Measurements from ENCODE around the gene FADS1.
A peak's percentile ranks its signal among the peaks of the same experiment; 100 is the strongest.

FADS1 gene

DNA sequence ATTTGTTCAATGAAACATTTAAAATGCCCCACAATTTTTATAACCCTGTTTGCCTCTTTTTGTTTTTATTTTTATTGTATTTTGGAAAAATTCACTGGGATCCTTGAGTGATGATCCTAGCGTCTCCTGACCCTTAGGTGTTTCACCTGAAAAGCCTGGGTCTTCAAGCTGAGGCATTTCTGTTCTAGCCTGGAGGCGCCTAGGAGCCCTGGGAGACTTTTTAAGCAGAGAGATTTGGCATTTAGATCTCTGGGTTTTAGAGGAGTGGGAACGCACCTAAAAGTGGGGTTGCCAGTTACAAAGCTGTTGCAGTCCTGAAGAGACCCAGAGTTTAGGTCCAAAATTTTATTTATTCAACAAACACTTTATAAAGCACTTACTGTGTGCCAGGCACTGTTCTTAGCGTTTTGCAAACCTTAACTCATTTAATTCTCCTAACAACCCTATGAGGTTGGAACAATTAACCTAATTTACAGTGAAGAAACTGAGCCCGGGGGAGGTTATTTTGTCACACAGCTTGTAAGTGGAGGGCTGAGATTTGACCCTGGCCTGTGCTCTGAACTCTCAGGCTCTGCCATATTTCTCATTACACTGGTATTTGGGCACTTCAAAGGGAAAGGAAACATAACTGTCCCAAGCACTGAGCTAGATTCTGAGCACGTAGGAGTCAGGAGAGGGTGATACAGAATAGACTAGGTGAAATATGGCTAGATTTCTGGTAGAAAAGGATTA, 834 bp upstream of the FADS1 start:
- no peak for DNase-seq

GRCh38 chr11:61815790-61816735, 740 bp downstream of the FADS1 start:
- DNase-seq = peak; percentile 76 to 79

- DNase-seq = peak; percentile 75 to 79
These were observed 1.6 kb downstream of the FADS1 start for GRCh38 chr11:61814958-61815789.

DNA sequence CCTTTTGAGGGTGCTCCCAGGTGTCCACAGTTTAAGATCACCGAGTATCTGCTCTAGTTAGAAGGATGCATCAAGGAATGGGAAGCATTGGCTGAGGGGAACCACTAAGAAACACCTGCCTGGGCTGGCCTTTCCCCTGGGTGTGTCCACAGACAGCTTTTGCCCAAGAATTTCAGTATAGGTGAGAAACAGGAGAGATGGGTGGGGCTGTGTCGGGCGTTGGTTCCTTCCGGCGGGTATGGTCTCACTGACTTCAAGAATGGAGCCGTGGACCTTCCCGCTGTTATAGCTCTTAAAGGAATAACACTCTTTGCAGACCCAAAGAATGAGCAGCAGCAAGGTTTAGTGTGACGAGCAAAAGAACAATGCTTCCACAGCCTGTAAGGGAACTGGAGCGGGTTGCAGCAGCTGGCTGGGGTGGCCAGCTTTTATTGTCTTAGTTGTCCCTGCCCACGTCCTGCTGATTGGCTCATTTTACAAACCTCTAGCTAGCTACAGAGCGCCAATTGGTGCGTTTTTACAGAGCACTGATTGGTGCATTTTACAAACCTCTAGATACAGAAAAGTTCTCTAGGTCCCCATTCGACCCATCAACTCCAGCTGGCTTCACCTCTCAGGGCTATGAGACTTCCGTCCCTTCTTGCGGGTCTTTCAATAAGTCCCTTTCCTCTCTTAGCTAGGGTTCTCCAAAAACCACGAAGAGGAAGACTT, 2.4 kb downstream of the FADS1 start:
- peak in 1 of 2 experiments; percentile 45 for DNase-seq

DNA sequence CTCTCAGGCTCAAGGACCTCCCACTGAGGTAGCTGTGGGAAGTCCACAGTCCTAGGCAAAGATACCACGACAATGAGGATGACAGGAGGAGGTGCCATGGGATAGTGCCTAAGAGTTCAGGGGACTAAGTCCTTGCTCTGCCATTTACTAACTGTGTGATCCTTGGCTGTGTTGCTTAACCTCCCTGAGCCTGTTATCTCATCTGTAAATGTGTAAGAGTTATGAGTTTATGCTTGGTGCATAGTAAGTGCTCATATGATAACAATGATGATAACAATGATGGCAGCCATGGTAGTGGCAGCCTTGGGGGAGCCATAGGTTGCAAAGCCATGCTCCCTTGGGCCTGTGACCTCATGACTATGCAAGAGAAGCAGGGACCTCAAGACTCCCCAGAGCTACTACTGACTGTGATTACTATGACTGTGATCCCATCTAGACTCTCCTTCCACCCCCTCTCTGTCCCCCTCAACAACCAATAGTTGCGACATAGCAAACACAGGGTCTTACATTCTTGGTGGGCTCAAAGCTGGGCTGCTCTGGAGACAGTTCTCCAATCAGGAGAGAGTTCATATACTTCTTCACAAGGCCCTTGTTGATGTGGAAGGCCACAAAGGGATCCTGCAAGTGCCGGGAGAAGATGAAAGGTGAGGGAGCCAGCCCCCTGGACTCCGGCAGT, 3.9 kb downstream of the FADS1 start:
- no peak for DNase-seq

- no peak for DNase-seq
These were observed 5.0 kb downstream of the FADS1 start for GRCh38 chr11:61811831-61812230.

GRCh38 chr11:61810671-61811175, 6.1 kb downstream of the FADS1 start:
- DNase-seq = no peak

- DNase-seq = no peak
These were observed 10.0 kb downstream of the FADS1 start for GRCh38 chr11:61806785-61807184.

DNA sequence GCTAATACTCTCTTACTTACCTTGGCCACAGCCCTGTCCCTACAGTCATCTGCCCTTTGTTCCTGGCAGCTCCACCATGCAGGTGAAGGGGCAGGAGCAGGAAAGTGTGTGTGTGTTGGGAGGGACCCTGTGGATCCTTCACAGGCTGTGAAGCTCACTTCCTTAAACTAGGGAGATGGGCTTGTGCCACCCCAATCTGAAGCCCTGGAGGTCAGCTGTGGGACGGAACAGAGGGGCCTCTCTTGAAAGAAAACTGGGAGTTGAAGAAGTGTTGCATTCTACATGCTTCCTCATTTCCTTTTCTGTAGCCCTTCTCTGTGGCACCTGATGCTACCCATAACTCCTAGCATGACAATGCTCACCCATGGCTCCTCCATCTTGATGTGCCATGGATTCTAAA, 11.7 kb downstream of the FADS1 start:
- DNase-seq = no peak

GRCh38 chr11:61803889-61804647, 12.7 kb downstream of the FADS1 start:
- DNase-seq = no peak

DNA sequence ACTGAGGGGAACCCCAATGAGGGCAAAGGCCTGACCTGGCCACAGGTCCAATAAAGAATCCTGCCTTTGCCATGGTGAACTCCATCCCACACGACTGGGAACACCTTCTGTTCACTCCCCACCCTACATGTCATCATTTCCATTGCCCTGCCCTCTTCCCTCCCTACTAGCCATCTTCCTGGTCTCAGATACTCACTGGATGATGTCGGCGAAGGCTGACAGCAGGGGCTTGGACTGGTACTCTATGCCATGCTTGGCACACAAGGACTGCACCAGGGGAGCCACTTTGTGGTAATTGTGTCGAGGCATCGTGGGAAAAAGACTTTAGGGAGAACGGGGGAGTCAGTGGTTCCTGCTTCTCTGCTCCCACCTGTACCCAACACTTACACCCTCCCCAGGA, 14.2 kb downstream of the FADS1 start:
- DNase-seq = no peak

DNA sequence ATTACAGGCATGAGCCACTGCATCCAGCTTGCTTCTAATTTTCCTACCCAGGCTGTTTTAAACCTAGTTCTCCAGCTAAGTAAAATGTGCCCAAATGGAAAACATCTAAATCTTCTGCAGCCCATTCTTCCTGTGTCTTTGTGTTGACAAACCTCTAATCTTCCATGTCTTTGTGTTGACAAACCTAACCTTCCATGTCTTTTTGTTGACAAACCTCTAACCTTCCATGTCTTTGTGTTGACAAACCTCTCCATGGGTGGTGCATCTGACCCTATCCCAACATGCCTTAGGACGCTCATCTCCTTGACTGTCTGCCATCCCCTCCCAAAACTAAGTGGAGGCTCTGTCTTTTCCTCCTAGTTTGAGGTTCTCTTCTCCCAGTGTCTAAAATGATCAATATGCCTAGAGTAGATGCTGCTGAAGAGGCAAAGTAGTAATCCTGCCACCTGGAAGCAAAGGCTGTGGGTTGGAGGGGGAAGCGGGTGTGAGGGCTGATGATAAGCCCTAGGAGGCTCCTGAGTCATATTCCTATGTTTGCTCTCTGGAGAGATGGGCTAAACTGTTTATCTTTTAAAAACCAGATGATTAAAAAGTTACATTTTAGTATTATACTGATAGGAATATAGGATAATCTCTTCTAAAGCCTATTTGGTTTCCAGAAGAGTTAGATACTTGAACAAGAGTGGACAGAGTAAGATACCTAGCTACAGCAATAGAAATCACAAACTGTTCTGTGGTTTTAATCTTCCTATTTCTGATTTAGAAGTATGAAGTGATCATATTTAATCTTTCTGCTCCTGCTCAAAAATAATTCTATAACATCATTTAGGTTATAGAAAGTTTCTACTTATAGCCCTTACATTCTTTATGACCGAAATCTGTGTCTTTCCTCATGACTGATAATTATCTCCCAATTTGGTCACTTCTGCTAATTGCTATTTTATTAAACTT, 16.2 kb downstream of the FADS1 start:
- DNase-seq = no peak

DNA sequence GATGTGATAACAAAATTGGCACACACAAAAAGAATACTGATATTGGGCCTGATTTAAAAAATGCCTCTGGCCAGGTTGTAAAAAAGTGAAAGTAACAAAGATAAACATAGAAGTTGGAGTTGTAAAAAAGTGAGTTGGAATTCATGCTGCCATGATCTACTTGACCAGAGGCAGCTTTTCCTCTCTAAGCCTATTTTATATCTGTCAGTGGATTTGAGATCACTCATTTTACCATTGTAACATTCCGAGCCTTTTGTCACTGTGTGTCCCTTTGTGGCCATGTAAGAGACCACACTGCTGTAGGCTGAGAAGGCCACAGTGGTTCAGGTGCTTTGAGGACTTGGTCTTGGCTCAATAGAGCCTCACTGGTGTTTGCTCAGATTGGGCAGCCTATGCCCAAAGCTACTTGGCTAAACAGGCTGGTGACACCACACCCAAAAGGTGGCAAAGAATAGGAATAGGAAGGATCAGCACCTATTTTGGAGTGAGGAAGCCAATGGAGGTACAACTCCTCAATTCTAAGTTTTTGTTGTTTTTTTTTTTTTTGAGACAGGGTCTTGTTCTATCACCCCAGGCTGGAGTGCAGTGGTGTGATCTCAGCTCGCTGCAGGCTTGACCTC, 17.0 kb downstream of the FADS1 start:
- DNase-seq = no peak

GRCh38 chr11:61797263-61797944, 19.4 kb downstream of the FADS1 start:
- peak; percentile 66 to 68 for DNase-seq

GRCh38 chr11:61795876-61796526, 20.8 kb downstream of the FADS1 start:
- no peak for DNase-seq

- no peak for DNase-seq
These were observed 21.3 kb downstream of the FADS1 start for GRCh38 chr11:61795459-61795858.

GRCh38 chr11:61794579-61794978, 22.2 kb downstream of the FADS1 start:
- no peak for DNase-seq

DNA sequence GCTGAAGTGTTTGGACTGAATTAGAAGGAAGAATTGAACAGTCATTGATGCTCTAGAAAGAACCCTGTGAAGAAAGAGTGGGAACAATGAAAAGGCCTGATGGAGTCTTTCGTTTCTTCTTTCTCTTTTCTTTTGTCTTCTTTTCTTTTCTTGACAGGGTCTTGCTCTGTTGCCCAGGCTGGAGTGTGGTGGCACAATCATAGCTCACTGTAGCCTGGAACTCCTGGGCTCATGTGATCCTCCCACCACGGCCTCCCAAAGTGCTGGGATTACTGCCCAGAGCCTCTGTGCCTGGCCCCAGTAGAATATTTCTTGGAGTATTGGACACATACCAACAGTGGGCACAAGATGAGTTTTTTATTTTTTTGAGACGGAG, 23.0 kb downstream of the FADS1 start:
- DNase-seq = no peak

Measured in activated T-cell treated with anti-CD3 and anti-CD28 coated beads, Interleukin-2, amount 50 U/mL, for 48 hours (primary cell).